GM23338 (cell line): ENCODE data around the gene MARCHF10. TPM values are rescaled to one million over a fixed set of nuclear protein-coding genes. Genes with fewer than 3 reads are reported as not detected.

Experiments used
- ATAC-seq: fragments of 200-7000 bp; cut with Tn5 transposase; 3 replicates; pipeline ENCODE4 v1.9.1; 2020
- DNase-seq: peaks from one replicate; pipeline ENCODE4 v3.0.0-alpha.2; 2015; ENCODE audit warnings: low spot score
- H2AFZ ChIP-seq: fragments of 200-600 bp; sonication (generic); 2 replicates; pipeline ENCODE4 v1.8.0; 2016; ENCODE audit warnings: antibody characterized with exemption, mild to moderate bottlenecking, moderate library complexity
- H3F3A ChIP-seq: fragments of 200-600 bp; sonication (generic); replicated peaks from 2 replicates; pipeline ENCODE4 v1.8.0; 2017; ENCODE audit warnings: antibody characterized with exemption, mixed run types, low read depth
- H3K27ac ChIP-seq: fragments of 200-600 bp; sonication (generic); 2 replicates; pipeline ENCODE4 v1.6.1; 2016; ENCODE audit warnings: low read depth
- H3K27me3 ChIP-seq: fragments of 200-600 bp; sonication (generic); 2 replicates; pipeline ENCODE4 v1.8.0; 2016; ENCODE audit warnings: mild to moderate bottlenecking, mixed run types, moderate library complexity; ENCODE audit not compliant: insufficient read depth
- H3K36me3 ChIP-seq: fragments of 200-600 bp; sonication (generic); 2 replicates; pipeline ENCODE4 v1.8.0; 2016; ENCODE audit warnings: mild to moderate bottlenecking; ENCODE audit not compliant: insufficient read depth
- H3K4me1 ChIP-seq: fragments of 200-600 bp; sonication (generic); 2 replicates; pipeline ENCODE4 v1.8.0; 2016; ENCODE audit warnings: mild to moderate bottlenecking, moderate library complexity; ENCODE audit not compliant: insufficient read depth
- H3K4me2 ChIP-seq: fragments of 200-600 bp; sonication (generic); 2 replicates; pipeline ENCODE4 v1.7.1; 2017; ENCODE audit warnings: mixed run types
- H3K4me3 ChIP-seq: fragments of 200-600 bp; sonication (generic); 2 replicates; pipeline ENCODE4 v1.6.1; 2016; ENCODE audit warnings: mixed run types
- H3K79me2 ChIP-seq: fragments of 200-600 bp; sonication (generic); replicated peaks from 2 replicates; pipeline ENCODE4 v1.8.0; 2017; ENCODE audit warnings: mild to moderate bottlenecking; ENCODE audit not compliant: insufficient read depth
- H3K9me2 ChIP-seq: fragments of 200-600 bp; sonication (generic); 2 replicates; pipeline ENCODE4 v1.8.0; 2017; ENCODE audit not compliant: insufficient read depth
- H4K20me1 ChIP-seq: fragments of 200-600 bp; sonication (generic); replicated peaks from 2 replicates; pipeline ENCODE4 v1.8.0; 2017; ENCODE audit warnings: mild to moderate bottlenecking; ENCODE audit not compliant: insufficient read depth
- H3K27ac Mint-ChIP-seq: 2 replicates; pipeline ENCODE4 v1.8.0; 2020; ENCODE audit warnings: inconsistent platforms, mild to moderate bottlenecking, moderate library complexity, mixed read lengths
- H3K27me3 Mint-ChIP-seq: 3 replicates; pipeline ENCODE4 v1.8.0; 2022; ENCODE audit warnings: low read depth, mild to moderate bottlenecking, moderate library complexity, mixed read lengths, inconsistent platforms; ENCODE audit not compliant: insufficient read depth, poor library complexity
- H3K36me3 Mint-ChIP-seq: 3 replicates; pipeline ENCODE4 v1.8.0; 2021; ENCODE audit warnings: low read depth, mild to moderate bottlenecking, inconsistent platforms, moderate library complexity, mixed read lengths
- H3K4me1 Mint-ChIP-seq: 3 replicates; pipeline ENCODE4 v1.8.0; 2020; ENCODE audit warnings: mild to moderate bottlenecking, inconsistent platforms, mixed read lengths
- H3K4me3 Mint-ChIP-seq: 3 replicates; pipeline ENCODE4 v1.8.0; 2021; ENCODE audit warnings: moderate library complexity, mild to moderate bottlenecking, inconsistent platforms, mixed read lengths
- H3K9me3 Mint-ChIP-seq: 3 replicates; pipeline ENCODE4 v1.8.0; 2020; ENCODE audit warnings: moderate library complexity, mild to moderate bottlenecking, inconsistent platforms, mixed read lengths
- CREB1 ChIP-seq: fragments of 250-450 bp; sonication (Bioruptor Pico); IDR thresholded peaks from 2 replicates; pipeline ENCODE4 v1.5.0; 2020; ENCODE audit warnings: low read depth, mild to moderate bottlenecking, moderate library complexity
- ETS1 ChIP-seq: IDR thresholded peaks from 2 replicates; pipeline ENCODE4 v1.6.1; 2016; ENCODE audit warnings: antibody characterized with exemption
- EZH2 ChIP-seq: fragments of 200-600 bp; sonication (generic); IDR thresholded peaks from one replicate; pipeline ENCODE4 v1.8.0; 2017; ENCODE audit warnings: antibody characterized with exemption, mild to moderate bottlenecking, low read depth; ENCODE audit not compliant: unreplicated experiment
- EZH2phosphoT487 ChIP-seq: fragments of 200-600 bp; sonication (generic); IDR thresholded peaks from one replicate; pipeline ENCODE4 v1.8.1; 2018; ENCODE audit warnings: antibody characterized with exemption; ENCODE audit not compliant: unreplicated experiment
- JUNB ChIP-seq: IDR thresholded peaks from one replicate; pipeline ENCODE4 v1.6.1; 2016; ENCODE audit warnings: antibody characterized with exemption; ENCODE audit not compliant: unreplicated experiment
- NANOG ChIP-seq: IDR thresholded peaks from 2 replicates; pipeline ENCODE4 v1.6.1; 2016; ENCODE audit warnings: antibody characterized with exemption, borderline replicate concordance
- POLR2AphosphoS5 ChIP-seq: IDR thresholded peaks from 2 replicates; pipeline ENCODE4 v1.6.1; 2016; ENCODE audit warnings: antibody characterized with exemption, low read depth
- REST ChIP-seq: IDR thresholded peaks from one replicate; pipeline ENCODE4 v1.6.1; 2018; ENCODE audit warnings: antibody characterized with exemption; ENCODE audit not compliant: unreplicated experiment
- STAT1 ChIP-seq: IDR thresholded peaks from one replicate; pipeline ENCODE4 v1.6.1; 2016; ENCODE audit warnings: antibody characterized with exemption; ENCODE audit not compliant: unreplicated experiment
- ZNF114 ChIP-seq: fragments of 250-450 bp; sonication (Bioruptor Pico); IDR thresholded peaks from 2 replicates; pipeline ENCODE4 v1.5.0; 2020; ENCODE audit warnings: mild to moderate bottlenecking, moderate library complexity
- ZNF331 ChIP-seq: fragments of 250-450 bp; sonication (Bioruptor Pico); IDR thresholded peaks from 2 replicates; pipeline ENCODE4 v1.5.0; 2020; ENCODE audit warnings: low read depth, mild to moderate bottlenecking, moderate library complexity
- polyA plus RNA-seq: library from polyadenylated mRNA; unstranded; fragments of >200 nt; fragmentation: Nextera tagmentation; extraction: Ambion mirVana; gene quantifications from 2 replicates; pipeline ENCODE4 v1.2.1, GENCODE V29; 2016
- total RNA-seq: library from RNA; depleted of rRNA; stranded (reverse); fragments of >200 nt; shearing (Covaris generic); gene quantifications from 2 replicates; pipeline ENCODE4 v1.2.3, GENCODE V29; 2014
- TF ChIP-seq, protein P1 (sequence below), 2 experiments: fragments of 200-600 bp in 1 of 2; sonication (generic) in 1 of 2; conservative IDR thresholded peaks; 2 replicates each; pipeline versions ENCODE4 v1.5.1 to v1.6.1; 2016 to 2017; ENCODE audit warnings: antibody characterized with exemption in 2 of 2, low read depth in 2 of 2, mild to moderate bottlenecking in 2 of 2, moderate library complexity in 1 of 2
- TF ChIP-seq, protein P2 (sequence below): fragments of 250-450 bp; sonication (Bioruptor Pico); IDR thresholded peaks from 2 replicates; pipeline ENCODE4 v1.5.0; 2020; ENCODE audit warnings: mild to moderate bottlenecking, moderate library complexity

Gene MARCHF10
- total and polyA plus RNA-seq, 2 experiments from 2014 or later: 0.50 TPM; not detected in 1

GRCh38 chr17:62751060-62751691 is 56.9 kb downstream of the MARCHF10 start:
- H3K9me3 Mint-ChIP-seq: no peaks in the 10 kb centered on the region
- Histone ChIP-seq H3K4me1 (peaks cover 21% of the 10 kb centered on the region), H3K79me2 (no peaks in the 10 kb centered on the region), H3K36me3 (no peaks in the 10 kb centered on the region), H3K4me2 (peak overlapping the region; percentile 45; the same call in 1 of the 2 replicates), H3K27me3 (no peaks in the 10 kb centered on the region), H3K27ac (no peak overlapping the region), H2AFZ (peak overlapping the region; percentile 99), H3K9me2 (no peaks in the 10 kb centered on the region), H4K20me1 (no peaks in the 10 kb centered on the region), H3K4me3 (no peak overlapping the region), H3F3A (no peaks in the 10 kb centered on the region)
- H3K4me3 Mint-ChIP-seq: no peak overlapping the region; the same call in 2 of the 3 replicates
- H3K27me3 Mint-ChIP-seq: peaks cover 6% of the 10 kb centered on the region
- H3K27ac Mint-ChIP-seq: no peak overlapping the region
- TF ChIP-seq ETS1 (no peak), REST (no peak), STAT1 (no peak), ZNF331 (CRISPR knock-in tag) (no peak), NANOG (no peak), ZNF114 (no peak), JUNB (no peak), EZH2 (no peak), CREB1 (CRISPR knock-in tag) (no peak), POLR2AphosphoS5 (no peak), EZH2phosphoT487 (no peak)
- TF ChIP-seq, protein P1, sequence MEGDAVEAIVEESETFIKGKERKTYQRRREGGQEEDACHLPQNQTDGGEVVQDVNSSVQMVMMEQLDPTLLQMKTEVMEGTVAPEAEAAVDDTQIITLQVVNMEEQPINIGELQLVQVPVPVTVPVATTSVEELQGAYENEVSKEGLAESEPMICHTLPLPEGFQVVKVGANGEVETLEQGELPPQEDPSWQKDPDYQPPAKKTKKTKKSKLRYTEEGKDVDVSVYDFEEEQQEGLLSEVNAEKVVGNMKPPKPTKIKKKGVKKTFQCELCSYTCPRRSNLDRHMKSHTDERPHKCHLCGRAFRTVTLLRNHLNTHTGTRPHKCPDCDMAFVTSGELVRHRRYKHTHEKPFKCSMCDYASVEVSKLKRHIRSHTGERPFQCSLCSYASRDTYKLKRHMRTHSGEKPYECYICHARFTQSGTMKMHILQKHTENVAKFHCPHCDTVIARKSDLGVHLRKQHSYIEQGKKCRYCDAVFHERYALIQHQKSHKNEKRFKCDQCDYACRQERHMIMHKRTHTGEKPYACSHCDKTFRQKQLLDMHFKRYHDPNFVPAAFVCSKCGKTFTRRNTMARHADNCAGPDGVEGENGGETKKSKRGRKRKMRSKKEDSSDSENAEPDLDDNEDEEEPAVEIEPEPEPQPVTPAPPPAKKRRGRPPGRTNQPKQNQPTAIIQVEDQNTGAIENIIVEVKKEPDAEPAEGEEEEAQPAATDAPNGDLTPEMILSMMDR (conservative IDR thresholded peaks at IDR 0.05; ENCODE audit: low read depth in 2 of 2): no peak
- TF ChIP-seq, protein P2, sequence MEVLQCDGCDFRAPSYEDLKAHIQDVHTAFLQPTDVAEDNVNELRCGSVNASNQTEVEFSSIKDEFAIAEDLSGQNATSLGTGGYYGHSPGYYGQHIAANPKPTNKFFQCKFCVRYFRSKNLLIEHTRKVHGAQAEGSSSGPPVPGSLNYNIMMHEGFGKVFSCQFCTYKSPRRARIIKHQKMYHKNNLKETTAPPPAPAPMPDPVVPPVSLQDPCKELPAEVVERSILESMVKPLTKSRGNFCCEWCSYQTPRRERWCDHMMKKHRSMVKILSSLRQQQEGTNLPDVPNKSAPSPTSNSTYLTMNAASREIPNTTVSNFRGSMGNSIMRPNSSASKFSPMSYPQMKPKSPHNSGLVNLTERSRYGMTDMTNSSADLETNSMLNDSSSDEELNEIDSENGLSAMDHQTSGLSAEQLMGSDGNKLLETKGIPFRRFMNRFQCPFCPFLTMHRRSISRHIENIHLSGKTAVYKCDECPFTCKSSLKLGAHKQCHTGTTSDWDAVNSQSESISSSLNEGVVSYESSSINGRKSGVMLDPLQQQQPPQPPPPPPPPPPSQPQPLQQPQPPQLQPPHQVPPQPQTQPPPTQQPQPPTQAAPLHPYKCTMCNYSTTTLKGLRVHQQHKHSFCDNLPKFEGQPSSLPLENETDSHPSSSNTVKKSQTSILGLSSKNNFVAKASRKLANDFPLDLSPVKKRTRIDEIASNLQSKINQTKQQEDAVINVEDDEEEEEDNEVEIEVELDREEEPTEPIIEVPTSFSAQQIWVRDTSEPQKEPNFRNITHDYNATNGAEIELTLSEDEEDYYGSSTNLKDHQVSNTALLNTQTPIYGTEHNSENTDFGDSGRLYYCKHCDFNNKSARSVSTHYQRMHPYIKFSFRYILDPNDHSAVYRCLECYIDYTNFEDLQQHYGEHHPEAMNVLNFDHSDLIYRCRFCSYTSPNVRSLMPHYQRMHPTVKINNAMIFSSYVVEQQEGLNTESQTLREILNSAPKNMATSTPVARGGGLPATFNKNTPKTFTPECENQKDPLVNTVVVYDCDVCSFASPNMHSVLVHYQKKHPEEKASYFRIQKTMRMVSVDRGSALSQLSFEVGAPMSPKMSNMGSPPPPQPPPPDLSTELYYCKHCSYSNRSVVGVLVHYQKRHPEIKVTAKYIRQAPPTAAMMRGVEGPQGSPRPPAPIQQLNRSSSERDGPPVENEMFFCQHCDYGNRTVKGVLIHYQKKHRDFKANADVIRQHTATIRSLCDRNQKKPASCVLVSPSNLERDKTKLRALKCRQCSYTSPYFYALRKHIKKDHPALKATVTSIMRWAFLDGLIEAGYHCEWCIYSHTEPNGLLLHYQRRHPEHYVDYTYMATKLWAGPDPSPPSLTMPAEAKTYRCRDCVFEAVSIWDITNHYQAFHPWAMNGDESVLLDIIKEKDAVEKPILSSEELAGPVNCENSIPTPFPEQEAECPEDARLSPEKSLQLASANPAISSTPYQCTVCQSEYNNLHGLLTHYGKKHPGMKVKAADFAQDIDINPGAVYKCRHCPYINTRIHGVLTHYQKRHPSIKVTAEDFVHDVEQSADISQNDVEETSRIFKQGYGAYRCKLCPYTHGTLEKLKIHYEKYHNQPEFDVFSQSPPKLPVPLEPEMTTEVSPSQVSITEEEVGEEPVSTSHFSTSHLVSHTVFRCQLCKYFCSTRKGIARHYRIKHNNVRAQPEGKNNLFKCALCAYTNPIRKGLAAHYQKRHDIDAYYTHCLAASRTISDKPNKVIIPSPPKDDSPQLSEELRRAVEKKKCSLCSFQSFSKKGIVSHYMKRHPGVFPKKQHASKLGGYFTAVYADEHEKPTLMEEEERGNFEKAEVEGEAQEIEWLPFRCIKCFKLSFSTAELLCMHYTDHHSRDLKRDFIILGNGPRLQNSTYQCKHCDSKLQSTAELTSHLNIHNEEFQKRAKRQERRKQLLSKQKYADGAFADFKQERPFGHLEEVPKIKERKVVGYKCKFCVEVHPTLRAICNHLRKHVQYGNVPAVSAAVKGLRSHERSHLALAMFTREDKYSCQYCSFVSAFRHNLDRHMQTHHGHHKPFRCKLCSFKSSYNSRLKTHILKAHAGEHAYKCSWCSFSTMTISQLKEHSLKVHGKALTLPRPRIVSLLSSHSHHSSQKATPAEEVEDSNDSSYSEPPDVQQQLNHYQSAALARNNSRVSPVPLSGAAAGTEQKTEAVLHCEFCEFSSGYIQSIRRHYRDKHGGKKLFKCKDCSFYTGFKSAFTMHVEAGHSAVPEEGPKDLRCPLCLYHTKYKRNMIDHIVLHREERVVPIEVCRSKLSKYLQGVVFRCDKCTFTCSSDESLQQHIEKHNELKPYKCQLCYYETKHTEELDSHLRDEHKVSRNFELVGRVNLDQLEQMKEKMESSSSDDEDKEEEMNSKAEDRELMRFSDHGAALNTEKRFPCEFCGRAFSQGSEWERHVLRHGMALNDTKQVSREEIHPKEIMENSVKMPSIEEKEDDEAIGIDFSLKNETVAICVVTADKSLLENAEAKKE (CRISPR knock-in tag): no peak
- DNase-seq (no peak), ATAC-seq (peak; percentile 31)
- no peaks in the 10 kb centered on the region for H3K36me3 Mint-ChIP-seq
- peaks cover 26% of the 10 kb centered on the region for H3K4me1 Mint-ChIP-seq
